ENCODE data around the gene TMEM182.

Gene TMEM182

DNA sequence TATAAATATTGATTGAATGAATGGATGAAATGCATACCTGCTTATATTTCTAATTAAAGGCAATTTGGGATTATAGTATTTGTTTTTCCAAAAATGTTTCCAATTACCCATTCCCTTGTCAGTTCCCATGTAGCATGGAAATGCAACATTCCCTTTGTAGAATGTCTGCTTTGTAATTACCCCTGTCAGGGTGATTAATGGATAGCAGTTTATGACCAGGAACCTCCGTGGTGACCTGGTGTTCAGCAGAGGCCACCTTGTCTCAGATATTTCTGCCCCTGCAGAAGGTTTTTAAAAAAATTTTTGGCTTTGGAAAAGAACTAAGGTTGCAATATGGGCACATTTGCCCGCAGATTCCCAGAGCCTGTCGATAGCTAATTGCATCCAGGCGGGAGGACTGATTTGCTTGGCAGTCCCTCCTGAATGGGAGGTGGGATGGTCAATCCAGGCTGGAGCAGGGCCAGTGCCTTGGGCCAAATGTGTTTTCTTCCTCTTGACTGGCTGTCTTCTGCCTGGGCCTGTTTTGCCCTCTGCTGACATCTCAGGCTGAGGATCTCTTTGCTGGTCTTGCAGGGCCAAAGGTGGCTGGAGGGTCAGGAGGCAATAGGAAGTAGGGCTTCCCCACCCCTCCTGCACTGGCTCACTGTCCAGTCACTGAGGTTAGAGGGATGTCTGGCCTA lies 82.1 kb downstream of the TMEM182 start:
- H3K4me1 ChIP-seq, result no peaks in the 10 kb centered on the region
- no peaks in the 10 kb centered on the region for H3K9me3 ChIP-seq
- H3K4me2 ChIP-seq, result no peak overlapping the region
- H3K27me3 ChIP-seq, result no peaks in the 10 kb centered on the region
- TF ChIP-seq Cebpa-rat (IDR thresholded peaks at IDR 0.05), result no peak
- H3K4me3 ChIP-seq, result no peak overlapping the region
- H4K20me1 ChIP-seq, result no peaks in the 10 kb centered on the region
- no peak overlapping the region for H3K27ac ChIP-seq
- no peak overlapping the region for H3K9ac ChIP-seq
- H3K36me3 ChIP-seq, result no peaks in the 10 kb centered on the region

DNA sequence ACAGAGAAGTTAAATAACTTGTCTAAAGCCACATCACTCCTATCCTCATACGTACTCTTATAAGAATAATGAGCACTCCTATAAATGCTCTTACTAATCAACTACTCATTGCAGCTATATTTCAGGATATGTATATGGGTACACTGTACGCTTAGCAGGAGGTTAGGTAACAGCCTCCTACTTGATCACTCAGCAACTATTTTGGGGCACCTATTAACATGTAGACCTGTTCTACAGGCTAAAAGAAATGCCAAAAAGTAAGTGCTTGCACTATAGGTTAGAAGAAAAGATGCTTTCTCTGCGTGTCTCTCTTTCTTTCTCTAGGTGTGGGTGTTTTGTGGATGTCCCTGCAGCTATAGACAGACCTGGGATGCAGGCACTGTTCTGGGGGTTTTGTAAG lies 83.1 kb downstream of the TMEM182 start:
- no peak for TF ChIP-seq Cebpa-rat (IDR thresholded peaks at IDR 0.05)
- Histone ChIP-seq H3K36me3 (no peaks in the 10 kb centered on the region), H3K4me3 (no peak overlapping the region), H3K27me3 (no peaks in the 10 kb centered on the region), H3K9me3 (no peaks in the 10 kb centered on the region), H3K4me2 (no peak overlapping the region), H3K27ac (no peak overlapping the region), H3K4me1 (no peaks in the 10 kb centered on the region), H4K20me1 (no peaks in the 10 kb centered on the region), H3K9ac (no peak overlapping the region)

DNA sequence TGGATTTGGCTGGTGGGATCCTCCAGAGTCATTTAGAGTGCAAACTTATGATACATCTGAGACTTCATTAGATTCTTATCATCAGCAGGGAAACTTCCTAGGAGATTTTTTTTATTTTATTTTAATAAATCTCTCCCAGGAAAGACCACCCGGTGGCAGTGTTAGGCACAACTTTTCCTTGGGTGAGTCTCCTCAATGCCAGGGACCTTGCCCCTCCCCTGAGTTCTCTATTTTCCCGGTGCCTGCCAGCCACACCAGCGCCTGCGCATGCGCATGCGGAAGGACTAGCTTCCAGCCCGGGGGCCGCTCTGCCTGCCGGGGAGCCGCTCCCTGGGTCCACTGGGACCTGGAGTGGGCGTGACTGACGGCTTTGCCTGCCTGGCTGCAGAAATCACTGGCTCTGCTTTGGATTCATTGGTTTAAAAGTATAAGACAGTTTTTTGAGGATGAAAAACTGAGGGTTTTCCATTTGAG lies 86.6 kb downstream of the TMEM182 start:
- no peaks in the 10 kb centered on the region for H4K20me1 ChIP-seq
- no peaks in the 10 kb centered on the region for H3K36me3 ChIP-seq
- H3K9me3 ChIP-seq, result peaks cover 2% of the 10 kb centered on the region; the same call in 1 of the 2 replicates
- H3K4me3 ChIP-seq, result no peak overlapping the region
- H3K4me2 ChIP-seq, result no peak overlapping the region
- no peak overlapping the region for H3K27ac ChIP-seq
- no peak overlapping the region for H3K9ac ChIP-seq
- no peaks in the 10 kb centered on the region for H3K27me3 ChIP-seq
- no peak for TF ChIP-seq Cebpa-rat (IDR thresholded peaks at IDR 0.05)
- H3K4me1 ChIP-seq, result no peaks in the 10 kb centered on the region

DNA sequence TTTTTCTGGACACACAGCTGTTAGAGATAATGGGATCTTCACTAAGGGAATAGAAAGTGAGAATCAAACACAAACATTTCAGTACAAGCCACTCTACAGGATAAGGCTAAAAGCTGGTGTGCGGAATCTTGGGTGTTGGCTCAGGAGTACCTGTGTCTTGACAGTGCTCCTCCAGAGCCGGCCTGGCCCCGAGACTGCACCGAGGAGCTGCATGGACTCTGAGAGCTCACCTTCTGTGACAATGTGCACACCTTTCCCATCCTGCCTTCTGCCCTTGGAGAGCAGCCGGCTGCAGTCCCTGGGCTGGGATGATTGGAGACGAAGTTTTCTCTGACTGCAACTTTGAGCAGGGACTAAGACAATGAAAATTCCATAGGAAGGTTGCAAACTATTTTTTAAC lies 89.1 kb downstream of the TMEM182 start:
- no peak overlapping the region for H3K27ac ChIP-seq
- no peak overlapping the region for H3K4me3 ChIP-seq
- H3K9me3 ChIP-seq, result peaks cover 19% of the 10 kb centered on the region
- no peaks in the 10 kb centered on the region for H3K27me3 ChIP-seq
- no peaks in the 10 kb centered on the region for H4K20me1 ChIP-seq
- no peak for TF ChIP-seq Cebpa-rat (IDR thresholded peaks at IDR 0.05)
- H3K4me1 ChIP-seq, result no peaks in the 10 kb centered on the region
- H3K9ac ChIP-seq, result no peak overlapping the region
- H3K4me2 ChIP-seq, result no peak overlapping the region
- no peaks in the 10 kb centered on the region for H3K36me3 ChIP-seq

DNA sequence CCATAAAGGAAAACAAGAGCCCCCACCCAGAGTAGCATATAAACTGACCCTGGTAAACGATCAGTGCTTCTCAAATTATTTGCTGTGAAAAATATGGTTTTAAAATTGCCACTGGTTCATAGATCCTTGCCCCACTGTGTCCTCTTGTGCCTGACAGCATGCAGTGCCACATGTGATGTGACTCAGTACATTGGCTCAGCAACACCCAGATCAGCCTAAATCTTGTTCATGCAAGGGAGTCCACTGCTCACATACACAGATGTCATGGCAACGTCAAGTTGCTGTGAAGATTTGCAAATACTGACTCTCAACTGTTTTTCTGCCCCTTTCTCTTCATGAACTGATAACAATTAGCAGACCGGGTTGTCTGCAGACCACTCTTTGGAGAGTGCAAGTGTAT lies 91.0 kb downstream of the TMEM182 start:
- Histone ChIP-seq H3K27ac (no peak overlapping the region), H3K27me3 (no peaks in the 10 kb centered on the region), H3K4me1 (no peaks in the 10 kb centered on the region), H3K36me3 (no peaks in the 10 kb centered on the region), H3K9me3 (peaks cover 20% of the 10 kb centered on the region), H4K20me1 (no peaks in the 10 kb centered on the region), H3K4me3 (no peak overlapping the region), H3K9ac (no peak overlapping the region), H3K4me2 (no peak overlapping the region)
- no peak for TF ChIP-seq Cebpa-rat (IDR thresholded peaks at IDR 0.05)

All from BLaER1 (cell line).